ENCODE results near the gene CHMP2A.

- TF ChIP-seq SUZ12 (IDR thresholded peaks at IDR 0.05; ENCODE audit: extremely low read depth, insufficient read depth, insufficient read length) (no peak), ZNF274 (IDR thresholded peaks at IDR 0.05; ENCODE audit: low read depth, low read length) (no peak)
Observed at GRCh38 chr19:58579473-58580142, 24.7 kb upstream of the CHMP2A start.
